GM12878 (cell line): ENCODE measurements around the gene STT3B. TPM values are rescaled to one million over a fixed set of nuclear protein-coding genes. Genes with fewer than 3 reads are reported as not detected.
A peak's percentile ranks its signal among the peaks of the same experiment; 100 is the strongest.

ENCODE experiments used
- ATAC-seq: fragments of 200-7000 bp; cut with Tn5 transposase; 3 replicates; pipeline ENCODE4 v1.9.1; 2020; ENCODE audit warnings: mild to moderate bottlenecking, moderate library complexity
- BruUV-seq: library from RNA; stranded (reverse); fragments of 400-500 nt; replicated peaks from 2 replicates; lab custom pipeline; 2021; lab: Mats Ljungman, UMichigan
- CTCF ChIA-PET: fragments of 300-600 bp; sonication (Branson Sonifier 250); formaldehyde crosslinking; extraction: SDS; loops from one replicate; lab custom pipeline; 2021; ENCODE audit warnings: inconsistent platforms; lab: Yijun Ruan, JAX
- POLR2A ChIA-PET: fragments of 350-600 bp; formaldehyde crosslinking; extraction: SDS; loops from one replicate; lab custom pipeline; 2021; ENCODE audit warnings: inconsistent platforms; lab: Charles Lee
- RAD21 ChIA-PET: fragments of 300-600 bp; sonication (Branson Sonifier 250); formaldehyde crosslinking; loops from one replicate; lab custom pipeline; 2023; ENCODE audit warnings: antibody characterized with exemption; ENCODE audit not compliant: unreplicated experiment; lab: Charles Lee
- SMC1A ChIA-PET: fragments of 300-600 bp; sonication (Branson Sonifier 250); formaldehyde crosslinking; loops from one replicate; lab custom pipeline; 2023; ENCODE audit not compliant: unreplicated experiment, uncharacterized antibody; lab: Charles Lee
- DNase-seq: peaks from one replicate; pipeline ENCODE4 v3.0.0-alpha.2; 2011; ENCODE audit warnings: low read depth, low spot score
- FAIRE-seq: peaks from 3 replicates; lab custom pipeline; 2011; peaks lifted over from hg19 to GRCh38; lab: Jason Lieb, UNC
- H2AFZ ChIP-seq: 2 replicates; pipeline ENCODE4 v1.6.0; 2011; ENCODE audit warnings: low read depth, low read length, control low read depth; ENCODE audit not compliant: control insufficient read depth
- H3K27ac ChIP-seq: 2 replicates; pipeline ENCODE4 v1.5.1; 2011; ENCODE audit warnings: control low read depth; ENCODE audit not compliant: control insufficient read depth, insufficient read depth
- H3K27me3 ChIP-seq, 2 experiments: replicated peaks in 1 of 2; 2 replicates each; pipeline versions ENCODE4 v1.6.0 to v1.6.1; 2011; ENCODE audit warnings: low read length in 1 of 2; ENCODE audit not compliant: control insufficient read depth in 2 of 2, insufficient read depth in 2 of 2
- H3K36me3 ChIP-seq, 2 experiments: 2 replicates each; pipeline ENCODE4 v1.5.1; 2011; ENCODE audit warnings: low read length in 1 of 2; ENCODE audit not compliant: control insufficient read depth in 2 of 2, insufficient read depth in 2 of 2
- H3K4me1 ChIP-seq: 2 replicates; pipeline ENCODE4 v1.6.1; 2011; ENCODE audit warnings: mild to moderate bottlenecking, low read length, moderate library complexity, mixed read lengths; ENCODE audit not compliant: control insufficient read depth, insufficient read depth
- H3K4me2 ChIP-seq: 2 replicates; pipeline ENCODE4 v1.6.0; 2011; ENCODE audit warnings: control low read depth; ENCODE audit not compliant: control insufficient read depth, insufficient read depth
- H3K4me3 ChIP-seq: fragments of 200-600 bp; sonication (generic); 2 replicates; pipeline ENCODE4 v1.5.1; 2016
- H3K79me2 ChIP-seq: 2 replicates; pipeline ENCODE4 v1.6.0; 2011; ENCODE audit warnings: low read length; ENCODE audit not compliant: control insufficient read depth, insufficient read depth
- H3K9ac ChIP-seq: 2 replicates; pipeline ENCODE4 v1.8.0; 2011; ENCODE audit warnings: low read length, control low read depth, mixed read lengths; ENCODE audit not compliant: control insufficient read depth, insufficient read depth
- H3K9me3 ChIP-seq: replicated peaks from 3 replicates; pipeline ENCODE4 v1.5.1; 2011; ENCODE audit warnings: mild to moderate bottlenecking, low read length; ENCODE audit not compliant: control insufficient read depth, insufficient read depth
- H4K20me1 ChIP-seq: 2 replicates; pipeline ENCODE4 v1.6.0; 2011; ENCODE audit not compliant: control insufficient read depth, insufficient read depth
- ATF3 ChIP-seq: IDR thresholded peaks from 2 replicates; pipeline ENCODE4 v1.6.1; 2011; ENCODE audit warnings: low read depth, mild to moderate bottlenecking, low read length, moderate library complexity, borderline replicate concordance; ENCODE audit errors: extremely low read depth
- BHLHE40 ChIP-seq, 2 experiments: fragments of 450-650 bp in 1 of 2; IDR thresholded peaks; 2 replicates each; pipeline ENCODE4 v1.6.1; 2011 to 2017; ENCODE audit warnings: low read depth in 2 of 2, borderline replicate concordance in 1 of 2, improper control_type of control experiment in 1 of 2, low read length in 1 of 2, mild to moderate bottlenecking in 1 of 2
- CBFB ChIP-seq: IDR thresholded peaks from 2 replicates; pipeline ENCODE4 v1.6.1; 2016; ENCODE audit warnings: antibody characterized with exemption, low read depth
- CUX1 ChIP-seq: IDR thresholded peaks from 2 replicates; pipeline ENCODE4 v1.6.1; 2012; ENCODE audit warnings: improper control_type of control experiment, low read depth, low read length; ENCODE audit not compliant: insufficient replicate concordance
- DPF2 ChIP-seq: fragments of 450-650 bp; IDR thresholded peaks from 2 replicates; pipeline ENCODE4 v1.6.1; 2017; ENCODE audit warnings: mild to moderate bottlenecking
- ETV6 ChIP-seq, 2 experiments: fragments of 450-650 bp in 1 of 2; IDR thresholded peaks in 1 of 2; conservative IDR thresholded peaks in 1 of 2; 2 replicates each; pipeline ENCODE4 v1.6.1; 2014; ENCODE audit warnings: antibody characterized with exemption in 1 of 2, borderline replicate concordance in 1 of 2, low read depth in 1 of 2, mild to moderate bottlenecking in 1 of 2, moderate library complexity in 1 of 2
- IKZF2 ChIP-seq, 2 experiments: fragments of 450-650 bp; IDR thresholded peaks; 2 replicates each; pipeline ENCODE4 v1.6.1; 2017; ENCODE audit warnings: mild to moderate bottlenecking in 2 of 2, moderate library complexity in 2 of 2
- MLLT1 ChIP-seq: fragments of 450-650 bp; IDR thresholded peaks from 2 replicates; pipeline ENCODE4 v1.6.1; 2016; ENCODE audit warnings: mild to moderate bottlenecking
- MTA2 ChIP-seq: fragments of 450-650 bp; IDR thresholded peaks from 2 replicates; pipeline ENCODE4 v1.6.1; 2016; ENCODE audit warnings: low read depth, mild to moderate bottlenecking, moderate library complexity
- PKNOX1 ChIP-seq: fragments of 450-650 bp; IDR thresholded peaks from 2 replicates; pipeline ENCODE4 v1.6.1; 2016; ENCODE audit warnings: mild to moderate bottlenecking
- RAD51 ChIP-seq: fragments of 450-650 bp; IDR thresholded peaks from 2 replicates; pipeline ENCODE4 v1.6.1; 2016; ENCODE audit warnings: moderate library complexity, mild to moderate bottlenecking, inconsistent platforms
- RUNX3 ChIP-seq: IDR thresholded peaks from 2 replicates; pipeline ENCODE4 v1.6.1; 2012; ENCODE audit warnings: low read length, inconsistent platforms
- YBX1 ChIP-seq: fragments of 450-650 bp; IDR thresholded peaks from 2 replicates; pipeline ENCODE4 v1.6.1; 2016; ENCODE audit warnings: antibody characterized with exemption
- ZNF622 ChIP-seq: fragments of 450-650 bp; IDR thresholded peaks from 2 replicates; pipeline ENCODE4 v1.6.1; 2017; ENCODE audit warnings: mild to moderate bottlenecking, inconsistent platforms
- WGBS: methylation state at CpG from one replicate; pipeline ENCODE4 v1.1.6; 2016; ENCODE audit warnings: low lambda C conversion rate; ENCODE audit not compliant: insufficient replicate concordance, insufficient coverage; ENCODE audit errors: missing lambda C conversion rate; 5-methylcytosine and 5-hydroxymethylcytosine counted together
- in situ Hi-C: fragments of 300-500 bp; cut with MboI; formaldehyde crosslinking; loops from 9 replicates; pipeline ENCODE4 v1.14.3; 2018; ENCODE audit warnings: mixed read lengths
- intact Hi-C: fragments of 100-400 bp; cut with micrococcal nuclease; formaldehyde crosslinking; loops from one replicate; pipeline ENCODE4 v1.14.2; 2022; ENCODE audit not compliant: unreplicated experiment
- polyA plus RNA-seq, 11 experiments: library from polyadenylated mRNA; depleted of rRNA in 4 of 11; unstranded in 6 of 11; stranded (reverse) in 5 of 11; fragments of >200 nt; fragmentation: Nextera tagmentation in 4 of 11; fragmentation: Illumina TruSeq in 1 of 11; extraction: Ambion mirVana in 4 of 11; extraction: Trizol in 1 of 11; gene quantifications; 1 replicate in 1 of 11; 2 replicates in 10 of 11; pipeline versions ENCODE4 v1.2.1 to v1.2.3, GENCODE V29; 2011 to 2016; ENCODE audit warnings: inconsistent platforms in 2 of 11, missing spikeins in 2 of 11, low read depth in 1 of 11
- total RNA-seq, 4 experiments: library from RNA; depleted of rRNA in 3 of 4; stranded (reverse); fragments of >200 nt in 3 of 4; fragmentation: Illumina TruSeq in 1 of 4; extraction: Trizol in 1 of 4; gene quantifications; 2 replicates each; pipeline versions ENCODE4 v1.2.1 to v1.2.3, GENCODE V29; 2013 to 2021

Gene STT3B
- total and polyA plus RNA-seq, 10 of the 15 experiments (the other 5 are each of a cell fraction or from before 2014, with no cell fraction given) = 19.9 to 208 (median 79.6) TPM

GRCh38 chr3:31620656-31621055, 87.9 kb downstream of the STT3B start:
- CTCF ChIA-PET = no interaction called here
- WGBS = 0% methylated on average over 1 of the region's 1 CpG

More at GRCh38 chr3:31620656-31621055, 87.9 kb downstream of the STT3B start:
- no peaks in the 10 kb centered on the region; the same call in 2 of the 3 replicates for H3K9me3 ChIP-seq
- DNase-seq (no peak), ATAC-seq (peak; percentile 57)
- H3K4me3 ChIP-seq = no peak overlapping the region
- no peaks in the 10 kb centered on the region for H4K20me1 ChIP-seq
- peaks cover 0 to 17% of the 10 kb centered on the region in 2 experiments; a peak in 1 of 4 replicates for H3K36me3 ChIP-seq
- H3K4me2 ChIP-seq = 0 out of 2 replicates have a peak overlapping the region, but pooled peaks have one; percentile 3
- intact Hi-C loops = loop anchor here (5.0 kb wide), 2 partner anchors 147 to 398 kb away; no protein-coding TSS in a partner anchor
- no peak overlapping the region for H3K9ac ChIP-seq
- TSS peak; percentile 36 for BruUV-seq
- peaks cover 2% of the 10 kb centered on the region; the same call in 1 of the 2 replicates for H3K79me2 ChIP-seq
- no peak overlapping the region for H2AFZ ChIP-seq
- H3K27ac ChIP-seq = no peak overlapping the region
- in situ Hi-C loops = no loop called here
- POLR2A ChIA-PET = no interaction called here
- SMC1A ChIA-PET = no interaction called here
- RAD21 ChIA-PET = no interaction called here
- peaks cover 25% of the 10 kb centered on the region for H3K4me1 ChIP-seq
- no peak for TF ChIP-seq CBFB
- peak; percentile 87 for TF ChIP-seq PKNOX1
- TF ChIP-seq ETV6 (conservative IDR thresholded peaks at IDR 0.05 in 1 of 2, IDR thresholded peaks at IDR 0.05 in 1 of 2; ENCODE audit: borderline replicate concordance in 1 of 2, low read depth in 1 of 2) = no peak
- no peak for TF ChIP-seq ATF3
- TF ChIP-seq YBX1 = no peak
- TF ChIP-seq MLLT1 = no peak
- 0 out of 4 replicates have a peak, but pooled peaks of 1 of the 2 experiments have one; percentile 25 for TF ChIP-seq IKZF2 (IDR thresholded peaks at IDR 0.05)
- peak; percentile 39 for TF ChIP-seq RUNX3
- TF ChIP-seq ZNF622 = no peak
- TF ChIP-seq MTA2 = no peak
- peak; percentile 86 to 89 for TF ChIP-seq BHLHE40 (IDR thresholded peaks at IDR 0.05; ENCODE audit: borderline replicate concordance in 1 of 2, low read depth in 2 of 2, low read length in 1 of 2)
- no peak for TF ChIP-seq CUX1
- TF ChIP-seq RAD51 = peak; percentile 70
- no peak for TF ChIP-seq DPF2
- TF ChIP-seq, all 136 proteins: peak for 5
- no peaks in the 10 kb centered on the region for H3K27me3 ChIP-seq
- FAIRE-seq = no peak
